Central memory CD8-positive, alpha-beta T cell (primary cell): ENCODE data around the gene TRPV2.
"Not testable (repeated sequence)": the region's sequence is repeated elsewhere in the genome, so short reads cannot be mapped to it uniquely, and the experiment has no call there.

Source experiments
- ATAC-seq: fragments of 150-1000 bp; cut with Tn5 transposase; replicated peaks from 2 replicates; pipeline ENCODE4 v1.10.0; 2022; ENCODE audit warnings: mild to moderate bottlenecking, moderate FRiP score, moderate number of reproducible peaks; ENCODE audit not compliant: poor library complexity, severe bottlenecking; ENCODE audit errors: extremely low read depth
- DNase-seq, 2 donors: peaks; one replicate each; pipeline ENCODE4 v3.0.0; 2021; ENCODE audit warnings: low spot score in 2 of 2
- H3K27ac Mint-ChIP-seq: one replicate; pipeline ENCODE4 v1.8.0; 2022; ENCODE audit warnings: low read depth, mild to moderate bottlenecking, moderate library complexity, mixed read lengths
- H3K27me3 Mint-ChIP-seq: one replicate; pipeline ENCODE4 v1.8.0; 2022; ENCODE audit warnings: mixed read lengths
- H3K36me3 Mint-ChIP-seq: one replicate; pipeline ENCODE4 v1.8.0; 2022; ENCODE audit warnings: mild to moderate bottlenecking, moderate library complexity, mixed read lengths; ENCODE audit not compliant: insufficient read depth
- H3K4me1 Mint-ChIP-seq: one replicate; pipeline ENCODE4 v1.8.0; 2022; ENCODE audit warnings: mixed read lengths
- H3K4me3 Mint-ChIP-seq: one replicate; pipeline ENCODE4 v1.8.0; 2022; ENCODE audit warnings: mild to moderate bottlenecking, moderate library complexity, mixed read lengths
- H3K9me3 Mint-ChIP-seq: one replicate; pipeline ENCODE4 v1.8.0; 2022; ENCODE audit warnings: mixed read lengths

The TRPV2 gene

GRCh38 chr17:16386126-16386507 lies 29.3 kb upstream of the TRPV2 start:
- peak overlapping the region; percentile 82 for H3K4me3 Mint-ChIP-seq
- not testable (repeated sequence) for DNase-seq, H3K27me3 Mint-ChIP-seq, ATAC-seq, H3K9me3 Mint-ChIP-seq
- H3K4me1 Mint-ChIP-seq: peaks cover 44% of the 10 kb centered on the region
- peak overlapping the region; percentile 83 for H3K27ac Mint-ChIP-seq
- peaks cover 28% of the 10 kb centered on the region for H3K36me3 Mint-ChIP-seq

- no peaks in the 10 kb centered on the region for H3K36me3 Mint-ChIP-seq
These were observed 23.9 kb upstream of the TRPV2 start for GRCh38 chr17:16391451-16391850.

GRCh38 chr17:16392491-16392890 lies 22.9 kb upstream of the TRPV2 start:
- H3K9me3 Mint-ChIP-seq, H3K4me1 Mint-ChIP-seq, H3K36me3 Mint-ChIP-seq, H3K4me3 Mint-ChIP-seq, DNase-seq, H3K27me3 Mint-ChIP-seq, ATAC-seq, H3K27ac Mint-ChIP-seq: not testable (repeated sequence)

More at GRCh38 chr17:16391451-16391850, 23.9 kb upstream of the TRPV2 start:
- Mint-ChIP-seq H3K27me3 (no peaks in the 10 kb centered on the region), H3K27ac (no peak overlapping the region), H3K9me3 (no peaks in the 10 kb centered on the region), H3K4me1 (peaks cover 8% of the 10 kb centered on the region), H3K4me3 (no peak overlapping the region)
- DNase-seq: no peak
- ATAC-seq: no peak

GRCh38 chr17:16395887-16396286 lies 19.5 kb upstream of the TRPV2 start:
- not testable (repeated sequence) for H3K4me3 Mint-ChIP-seq, H3K9me3 Mint-ChIP-seq, DNase-seq, H3K4me1 Mint-ChIP-seq, H3K27ac Mint-ChIP-seq, H3K36me3 Mint-ChIP-seq, ATAC-seq
- H3K27me3 Mint-ChIP-seq: peaks cover 16% of the 10 kb centered on the region

- DNase-seq, ATAC-seq, H3K4me3 Mint-ChIP-seq, H3K9me3 Mint-ChIP-seq, H3K27ac Mint-ChIP-seq, H3K36me3 Mint-ChIP-seq, H3K4me1 Mint-ChIP-seq: not testable (repeated sequence)
- peaks cover 19% of the 10 kb centered on the region for H3K27me3 Mint-ChIP-seq
These were observed 18.7 kb upstream of the TRPV2 start for GRCh38 chr17:16396693-16397092.

- no peak overlapping the region for H3K4me3 Mint-ChIP-seq
- DNase-seq: no peak
- H3K4me1 Mint-ChIP-seq: peaks cover 5% of the 10 kb centered on the region
- ATAC-seq: no peak
- peaks cover 19% of the 10 kb centered on the region for H3K27me3 Mint-ChIP-seq
- no peaks in the 10 kb centered on the region for H3K36me3 Mint-ChIP-seq
- no peak overlapping the region for H3K27ac Mint-ChIP-seq
- no peaks in the 10 kb centered on the region for H3K9me3 Mint-ChIP-seq
These were observed 16.8 kb upstream of the TRPV2 start for GRCh38 chr17:16398270-16399267.

- H3K9me3 Mint-ChIP-seq, H3K27ac Mint-ChIP-seq, H3K27me3 Mint-ChIP-seq, DNase-seq, H3K36me3 Mint-ChIP-seq, ATAC-seq, H3K4me1 Mint-ChIP-seq, H3K4me3 Mint-ChIP-seq: not testable (repeated sequence)
These were observed 11.5 kb upstream of the TRPV2 start for GRCh38 chr17:16403847-16404246.

GRCh38 chr17:16406742-16407674 lies 8.4 kb upstream of the TRPV2 start:
- no peak for ATAC-seq

GRCh38 chr17:16407911-16408588 lies 7.3 kb upstream of the TRPV2 start:
- no peak for ATAC-seq
- Mint-ChIP-seq H3K4me1 (peaks cover 6% of the 10 kb centered on the region), H3K4me3 (peak overlapping the region; percentile 63), H3K27me3 (no peaks in the 10 kb centered on the region), H3K9me3 (no peaks in the 10 kb centered on the region), H3K36me3 (no peaks in the 10 kb centered on the region), H3K27ac (no peak overlapping the region)
- DNase-seq: no peak

More at GRCh38 chr17:16406742-16407674, 8.4 kb upstream of the TRPV2 start:
- Mint-ChIP-seq H3K9me3 (no peaks in the 10 kb centered on the region), H3K4me3 (peak overlapping the region; percentile 63), H3K4me1 (peaks cover 6% of the 10 kb centered on the region), H3K27me3 (no peaks in the 10 kb centered on the region), H3K36me3 (no peaks in the 10 kb centered on the region), H3K27ac (peak overlapping the region; percentile 92)
- DNase-seq: no peak

GRCh38 chr17:16417399-16417798 lies 2.0 kb downstream of the TRPV2 start:
- no peak for ATAC-seq
- Mint-ChIP-seq H3K4me3 (peak overlapping the region; percentile 96), H3K36me3 (peaks cover 56% of the 10 kb centered on the region), H3K27ac (peak overlapping the region; percentile 97), H3K27me3 (no peaks in the 10 kb centered on the region), H3K4me1 (peaks cover 59% of the 10 kb centered on the region), H3K9me3 (no peaks in the 10 kb centered on the region)
- no peak for DNase-seq

- peaks cover 59% of the 10 kb centered on the region for H3K36me3 Mint-ChIP-seq
- DNase-seq (no peak), ATAC-seq (no peak)
- H3K4me1 Mint-ChIP-seq: peaks cover 59% of the 10 kb centered on the region
- H3K4me3 Mint-ChIP-seq: peak overlapping the region; percentile 96
- H3K27me3 Mint-ChIP-seq: no peaks in the 10 kb centered on the region
- peak overlapping the region; percentile 80 for H3K27ac Mint-ChIP-seq
- H3K9me3 Mint-ChIP-seq: no peaks in the 10 kb centered on the region
These were observed 2.7 kb downstream of the TRPV2 start for GRCh38 chr17:16417896-16418684.
